WERI-Rb-1 (cell line): ENCODE data around the gene C19orf18.

ENCODE experiments used
- DNase-seq: peaks from one replicate; pipeline ENCODE4 v3.0.0-alpha.2; 2020
- H3K27ac ChIP-seq: fragments of 250-450 bp; sonication (Bioruptor Pico); 2 replicates; pipeline ENCODE4 v1.5.1; 2020; ENCODE audit warnings: mild to moderate bottlenecking, moderate library complexity
- H3K27me3 ChIP-seq: fragments of 250-450 bp; sonication (Bioruptor Pico); 2 replicates; pipeline ENCODE4 v1.5.1; 2021; ENCODE audit warnings: mild to moderate bottlenecking, low read depth, moderate library complexity; ENCODE audit not compliant: insufficient read depth, severe bottlenecking
- H3K36me3 ChIP-seq: fragments of 250-450 bp; sonication (Bioruptor Pico); 2 replicates; pipeline ENCODE4 v1.5.1; 2020; ENCODE audit warnings: mild to moderate bottlenecking, moderate library complexity
- H3K4me3 ChIP-seq: 2 replicates; pipeline ENCODE4 v1.5.1; 2011; ENCODE audit warnings: low read depth, mild to moderate bottlenecking, control low read depth, low read length
- H3K9me3 ChIP-seq: fragments of 250-450 bp; sonication (Bioruptor Pico); 2 replicates; pipeline ENCODE4 v1.5.1; 2021; ENCODE audit warnings: mild to moderate bottlenecking, moderate library complexity; ENCODE audit not compliant: severe bottlenecking
- TF ChIP-seq, protein P1 (sequence below): IDR thresholded peaks from 2 replicates; pipeline ENCODE4 v1.5.1; 2011; ENCODE audit warnings: low read depth, mild to moderate bottlenecking, control low read depth, inconsistent platforms, low read length

C19orf18 gene

DNA sequence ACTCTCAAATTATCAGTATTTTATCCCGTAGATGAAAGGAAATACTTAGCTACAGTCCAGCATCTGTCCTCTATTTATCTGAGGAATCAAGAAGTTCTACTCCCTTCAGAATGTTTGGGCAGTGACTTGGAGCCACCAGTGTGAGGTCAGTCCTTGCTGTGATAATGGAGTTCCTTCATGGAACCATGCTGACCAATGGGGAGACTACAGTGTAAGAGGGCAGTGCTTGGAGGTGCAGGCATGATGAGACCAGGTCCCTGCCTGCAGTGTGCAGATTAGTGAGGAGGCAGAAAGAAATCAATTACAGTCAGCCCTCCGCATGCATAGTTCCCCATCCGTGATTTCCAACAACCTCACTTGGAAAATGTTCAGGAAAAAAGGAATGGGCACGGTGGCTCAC is at the start of gene C19orf18:
Gene C19orf18 (minus strand): TSS at position 101 of the 400 bp plus-strand sequence. CDS start 102 bp downstream, outside the sequence.
- TF ChIP-seq, protein P1, sequence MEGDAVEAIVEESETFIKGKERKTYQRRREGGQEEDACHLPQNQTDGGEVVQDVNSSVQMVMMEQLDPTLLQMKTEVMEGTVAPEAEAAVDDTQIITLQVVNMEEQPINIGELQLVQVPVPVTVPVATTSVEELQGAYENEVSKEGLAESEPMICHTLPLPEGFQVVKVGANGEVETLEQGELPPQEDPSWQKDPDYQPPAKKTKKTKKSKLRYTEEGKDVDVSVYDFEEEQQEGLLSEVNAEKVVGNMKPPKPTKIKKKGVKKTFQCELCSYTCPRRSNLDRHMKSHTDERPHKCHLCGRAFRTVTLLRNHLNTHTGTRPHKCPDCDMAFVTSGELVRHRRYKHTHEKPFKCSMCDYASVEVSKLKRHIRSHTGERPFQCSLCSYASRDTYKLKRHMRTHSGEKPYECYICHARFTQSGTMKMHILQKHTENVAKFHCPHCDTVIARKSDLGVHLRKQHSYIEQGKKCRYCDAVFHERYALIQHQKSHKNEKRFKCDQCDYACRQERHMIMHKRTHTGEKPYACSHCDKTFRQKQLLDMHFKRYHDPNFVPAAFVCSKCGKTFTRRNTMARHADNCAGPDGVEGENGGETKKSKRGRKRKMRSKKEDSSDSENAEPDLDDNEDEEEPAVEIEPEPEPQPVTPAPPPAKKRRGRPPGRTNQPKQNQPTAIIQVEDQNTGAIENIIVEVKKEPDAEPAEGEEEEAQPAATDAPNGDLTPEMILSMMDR = no peak
- no peak within 1 kb of the TSS for H3K4me3 ChIP-seq
- no peak for DNase-seq
- no peak within 1 kb of the TSS for H3K27ac ChIP-seq
- H3K27me3 ChIP-seq = no peaks in the 10 kb centered on the region
- H3K36me3 ChIP-seq = peaks cover 35% of the 10 kb centered on the region
- peaks cover 42% of the 10 kb centered on the region for H3K9me3 ChIP-seq

DNA sequence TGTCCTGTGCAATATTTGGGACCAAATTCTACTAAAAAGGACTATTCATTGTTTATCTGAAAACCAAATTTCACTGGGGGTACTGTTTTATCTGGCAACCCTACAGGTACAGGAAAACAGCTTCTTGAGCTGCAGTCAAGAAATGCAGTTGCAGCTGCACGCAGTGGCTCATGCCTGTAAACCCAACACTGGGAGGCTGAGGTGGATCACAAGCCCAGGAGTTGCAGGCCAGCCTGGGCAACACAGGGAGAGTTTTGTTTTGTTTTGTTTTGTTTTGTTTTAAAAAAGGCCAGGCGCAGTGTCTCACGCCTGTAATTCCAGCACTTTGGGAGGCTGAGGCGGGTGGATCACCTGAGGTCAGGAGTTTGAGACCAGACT is 47.9 kb upstream of the C19orf18 start:
- Histone ChIP-seq H3K4me3 (no peak overlapping the region), H3K36me3 (no peaks in the 10 kb centered on the region), H3K27me3 (no peaks in the 10 kb centered on the region), H3K9me3 (peaks cover 2% of the 10 kb centered on the region), H3K27ac (peak overlapping the region; percentile 45; the same call in 1 of the 2 replicates)
- no peak for DNase-seq
- TF ChIP-seq, protein P1 = no peak

DNA sequence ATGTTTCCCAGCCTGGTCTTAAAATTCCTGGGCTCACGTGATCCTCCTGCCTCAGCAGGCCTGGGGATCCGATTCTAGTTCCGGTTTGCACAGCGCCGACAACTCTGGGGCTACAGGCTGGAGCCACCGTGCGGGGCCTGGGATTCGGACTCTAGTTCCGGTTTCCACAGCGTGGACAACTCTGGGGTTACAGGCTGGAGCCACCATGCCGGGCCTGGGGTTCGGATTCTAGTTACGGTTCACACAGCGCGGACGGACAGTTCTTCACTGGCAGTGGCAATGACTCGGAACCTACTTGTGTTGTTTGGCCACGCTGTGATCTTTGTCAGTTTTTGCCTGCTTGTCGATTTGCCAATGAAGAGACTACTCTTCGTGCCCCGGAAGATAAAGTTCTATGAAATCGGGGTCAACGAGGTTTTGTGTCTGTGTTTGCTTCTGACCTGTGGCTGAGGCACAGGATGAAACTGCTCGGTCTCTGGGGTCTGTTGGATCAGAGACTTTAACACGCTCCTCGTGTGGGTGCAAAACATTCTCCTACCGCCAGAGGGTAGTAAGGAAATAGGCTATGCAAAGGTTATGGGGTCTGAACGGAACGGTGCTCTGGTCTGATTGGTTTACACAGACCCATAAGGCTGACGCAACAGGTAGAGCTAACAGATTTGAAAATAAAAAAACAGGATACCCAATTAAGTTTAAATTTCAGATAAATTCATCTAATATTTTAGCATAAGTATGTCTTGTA is 47.4 kb upstream of the C19orf18 start:
- Histone ChIP-seq H3K36me3 (no peaks in the 10 kb centered on the region), H3K27me3 (no peaks in the 10 kb centered on the region), H3K27ac (peak overlapping the region; percentile 45; the same call in 1 of the 2 replicates), H3K9me3 (peaks cover 2% of the 10 kb centered on the region), H3K4me3 (no peak overlapping the region)
- DNase-seq = peak; percentile 84
- TF ChIP-seq, protein P1 = peak; percentile 66

DNA sequence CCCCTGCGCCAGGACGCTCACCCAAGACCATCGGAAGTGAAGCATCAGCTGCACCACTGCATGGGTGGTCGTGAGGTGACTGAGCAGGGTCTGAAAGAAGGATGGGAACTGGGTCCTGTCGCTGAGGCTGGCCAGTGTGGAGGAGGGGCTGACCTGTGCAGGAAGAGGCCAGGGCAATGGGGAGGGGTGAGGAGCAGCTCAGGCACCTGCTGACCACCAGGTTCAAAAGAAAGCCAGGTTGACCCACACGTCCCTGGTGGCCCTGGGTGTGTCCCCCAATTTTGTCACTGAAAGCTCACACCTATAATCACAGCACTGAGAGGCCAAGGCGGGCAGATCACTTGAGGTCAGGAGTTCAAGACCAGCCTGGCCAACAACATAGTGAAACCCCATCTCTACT is 45.8 kb upstream of the C19orf18 start:
- H3K9me3 ChIP-seq = peaks cover 2% of the 10 kb centered on the region
- no peak overlapping the region for H3K4me3 ChIP-seq
- H3K36me3 ChIP-seq = no peaks in the 10 kb centered on the region
- H3K27ac ChIP-seq = no peak overlapping the region
- TF ChIP-seq, protein P1 = no peak
- no peak for DNase-seq
- H3K27me3 ChIP-seq = no peaks in the 10 kb centered on the region

DNA sequence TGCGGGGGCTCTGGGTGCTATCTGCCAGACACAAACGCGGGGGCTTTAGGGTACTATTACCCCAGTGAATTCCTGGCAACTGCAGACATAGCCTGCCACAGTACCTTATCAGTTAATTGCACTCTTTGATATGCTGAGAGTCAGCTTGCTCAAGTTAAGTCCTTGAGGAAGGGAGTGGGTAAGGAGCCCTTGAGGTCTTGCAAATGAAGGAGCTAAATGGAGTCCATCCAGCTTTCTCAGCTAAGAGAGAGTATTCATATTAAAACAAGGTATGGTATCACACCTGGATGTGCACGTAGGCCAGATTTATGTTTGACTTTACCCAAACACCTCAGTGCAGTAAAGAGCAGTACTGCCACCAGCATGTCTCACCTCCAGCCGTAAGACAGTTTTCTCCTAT is 39.8 kb upstream of the C19orf18 start:
- Histone ChIP-seq H3K36me3 (no peaks in the 10 kb centered on the region), H3K27me3 (no peaks in the 10 kb centered on the region), H3K27ac (no peak overlapping the region)

More for the DNA sequence above, 39.8 kb upstream of the C19orf18 start:
- no peak for DNase-seq
- H3K9me3 ChIP-seq = no peaks in the 10 kb centered on the region
- TF ChIP-seq, protein P1 = no peak
- H3K4me3 ChIP-seq = no peak overlapping the region
